Heart left ventricle (tissue), 16 donors: Measurements from ENCODE around the gene NCKAP5L. TPM values are rescaled to one million over a fixed set of nuclear protein-coding genes. Genes with fewer than 3 reads are reported as not detected.

Experiments used
- ATAC-seq, 4 donors: fragments of 200-7000 bp; cut with Tn5 transposase; one replicate each; pipeline ENCODE4 v1.9.1; 2020 to 2022; ENCODE audit warnings: moderate library complexity in 4 of 4, mild to moderate bottlenecking in 3 of 4, moderate number of reproducible peaks in 1 of 4
- DNase-seq, 5 donors: peaks; one replicate each; pipeline ENCODE4 v3.0.0-alpha.2; 2020
- H3K27ac ChIP-seq, 12 donors: fragments of 200-600 bp; sonication (generic) in 4 of 12; one replicate each; pipeline versions ENCODE4 v1.5.0 to v1.8.0; 2016 to 2022; ENCODE audit warnings: mild to moderate bottlenecking in 2 of 12
- H3K27me3 ChIP-seq, 9 donors: fragments of 200-600 bp; sonication (generic) in 2 of 9; one replicate each; pipeline versions ENCODE4 v1.5.1 to v1.8.0; 2016 to 2022; ENCODE audit warnings: mild to moderate bottlenecking in 3 of 9
- H3K36me3 ChIP-seq, 9 donors: fragments of 200-600 bp; sonication (generic) in 2 of 9; one replicate each; pipeline versions ENCODE4 v1.5.0 to v1.8.0; 2018 to 2022; ENCODE audit warnings: mild to moderate bottlenecking in 2 of 9
- H3K4me1 ChIP-seq, 12 donors: fragments of 200-600 bp; sonication (generic) in 4 of 12; one replicate each; pipeline versions ENCODE4 v1.5.0 to v1.8.0; 2016 to 2022; ENCODE audit warnings: mild to moderate bottlenecking in 3 of 12
- H3K4me3 ChIP-seq, 12 donors: fragments of 200-600 bp; sonication (generic) in 4 of 12; one replicate each; pipeline versions ENCODE4 v1.5.0 to v1.8.0; 2017 to 2022; ENCODE audit warnings: mild to moderate bottlenecking in 9 of 12, moderate library complexity in 4 of 12
- H3K9me3 ChIP-seq, 12 donors: fragments of 200-600 bp; sonication (generic) in 4 of 12; one replicate each; pipeline versions ENCODE4 v1.5.0 to v1.8.0; 2016 to 2022; ENCODE audit warnings: mild to moderate bottlenecking in 1 of 12
- CTCF ChIP-seq, 12 donors: fragments of 200-600 bp; sonication (generic) in 4 of 12; IDR thresholded peaks; one replicate each; pipeline versions ENCODE4 v1.5.0 to v1.8.0; 2018 to 2022; ENCODE audit warnings: antibody characterized with exemption in 12 of 12, mild to moderate bottlenecking in 5 of 12
- POLR2A ChIP-seq, 2 donors: fragments of 450-650 bp; IDR thresholded peaks; one replicate each; pipeline ENCODE4 v1.6.1; 2017; ENCODE audit warnings: antibody characterized with exemption in 2 of 2, mild to moderate bottlenecking in 2 of 2, moderate library complexity in 2 of 2
- WGBS, 4 donors: extraction: QIAGEN DNeasy Blood & Tissue Kit in 2 of 4; methylation state at CpG; one replicate each; pipeline versions ENCODE4 v1.1.5 to v1.1.7; 2013 to 2018; 5-methylcytosine and 5-hydroxymethylcytosine counted together
- intact Hi-C, 10 donors: fragments of 100-400 bp; cut with DNase I; formaldehyde crosslinking; loops; one replicate each; pipeline versions ENCODE4 v1.11.1 to v1.14.2; 2022
- polyA plus RNA-seq, 2 donors: library from polyadenylated mRNA; stranded (reverse); fragments of 200-250 nt; gene quantifications; one replicate each; pipeline ENCODE4 v1.2.3, GENCODE V29; 2013
- total RNA-seq, 9 donors: library from RNA; depleted of rRNA in 2 of 9; stranded (reverse); fragments of >200 nt in 2 of 9; fragmentation: NEBNext Ultra II Directional in 3 of 9; extraction: Animal tissue kit (Norgen Biotek cat#: 25700) in 3 of 9; gene quantifications; one replicate each; pipeline versions ENCODE4 v1.1.0 to v1.2.4, GENCODE V29; 2016 to 2023
- donor health status: ischemic (EF 13 %, LVEDD 7.1; RV severe dilation, severe dysfunction).
- donor health status: healthy with polysubstance abuse.
- donor health status: DM: no; HTN: yes; CAD: no.
- donor health status: DM: no; HTN: no; CAD: no.
- donor health status: ischemic (EF 25% LVEDD 6.9; RV normal size, moderate dysfunction).
- donor health status: ischemic (EF 25% LVEDD 5.7; RV mildly dilated, moderate dysfunction).
- donor health status: healthy.
- donor health status: DM: yes; HTN: yes; CAD: no.
- donor health status: ischemic (EF 35%, LVEDD 5.7; RV mildly dilated, moderate dysfunction).
- donor health status: nonischemic (EF 11% LVEDD 7.7; RV severe dilation, severe dysfunction).
- donor health status: DM: yes; HTN: yes; CAD: no.
- donor health status: PGD.
- donor health status: ischemic (EF 29% LVEDD 5.4; RV normal size, mild dysfunction).
- donor health status: nonischemic (EF 23%, LVEDD 6.1; RV moderate dilation, normal function).

Gene NCKAP5L
- total and polyA plus RNA-seq, 11 donors: 14.1 to 35.0 (median 25.0) TPM

DNA sequence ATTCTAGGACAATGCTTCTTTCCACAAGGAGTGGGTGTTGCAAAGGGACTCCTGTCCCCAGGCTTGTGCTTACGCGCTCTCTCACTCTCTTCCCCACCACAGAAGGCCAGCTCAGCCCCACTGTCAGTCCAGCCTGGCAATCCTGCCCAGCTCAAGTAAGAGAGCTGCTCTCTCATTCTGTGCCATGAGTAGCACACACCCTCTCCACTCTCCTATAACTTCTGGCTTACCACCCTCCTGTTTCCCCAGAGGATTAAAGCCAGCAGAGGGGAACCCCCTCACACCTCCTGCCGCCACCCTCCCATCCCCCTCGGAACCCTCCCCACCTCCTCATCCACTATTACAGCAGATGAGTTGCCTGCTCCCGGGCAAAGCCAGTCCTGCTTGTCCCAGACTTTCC lies 17.1 kb downstream of the NCKAP5L start:
- no peak for TF ChIP-seq POLR2A (IDR thresholded peaks at IDR 0.05)
- no peak for TF ChIP-seq CTCF (IDR thresholded peaks at IDR 0.05)
- Histone ChIP-seq H3K36me3 (peaks cover 0 to 11% (median 4%) of the 10 kb centered on the region in 9 donors), H3K9me3 (no peaks in the 10 kb centered on the region), H3K27ac (peak overlapping the region in 3 of 12 donors; percentile 19 to 80 (median 31)), H3K4me1 (peaks cover 0 to 68% (median 46%) of the 10 kb centered on the region in 12 donors), H3K4me3 (no peak overlapping the region), H3K27me3 (no peaks in the 10 kb centered on the region)
- DNase-seq (no peak), ATAC-seq (no peak)
- intact Hi-C loops: no loop called here
- WGBS, 4 donors: 71 to 77% (median 74%) methylated on average over 5 of the region's 5 CpGs

- Histone ChIP-seq H3K36me3 (peaks cover 0 to 21% (median 11%) of the 10 kb centered on the region in 9 donors), H3K27me3 (no peaks in the 10 kb centered on the region), H3K4me1 (peaks cover 0 to 61% (median 45%) of the 10 kb centered on the region in 12 donors), H3K9me3 (no peaks in the 10 kb centered on the region), H3K4me3 (peak overlapping the region in 2 of 12 donors; percentile 20 to 32), H3K27ac (peak overlapping the region; percentile 38 to 93 (median 80))
- intact Hi-C loops: no loop called here
- ATAC-seq: peak in 3 of 4 donors; percentile 9 to 18 (median 12)
- WGBS, 4 donors: 18 to 25% (median 21%) methylated on average over 4 to 9 of the region's 9 CpGs
- no peak for TF ChIP-seq POLR2A (IDR thresholded peaks at IDR 0.05)
- TF ChIP-seq CTCF (IDR thresholded peaks at IDR 0.05): no peak
- DNase-seq: no peak
Measured at GRCh38 chr12:49809906-49810389, 18.3 kb downstream of the NCKAP5L start.

- no peaks in the 10 kb centered on the region for H3K9me3 ChIP-seq
- TF ChIP-seq POLR2A (IDR thresholded peaks at IDR 0.05): no peak
- no peak for TF ChIP-seq CTCF (IDR thresholded peaks at IDR 0.05)
- 27 to 56% (median 31%) methylated on average over 4 of the region's 4 CpGs for WGBS, 4 donors
- peak overlapping the region in 5 of 12 donors; percentile 13 to 33 (median 20) for H3K4me3 ChIP-seq
- intact Hi-C loops: no loop called here
- H3K36me3 ChIP-seq: peaks cover under 1 to 26% (median 17%) of the 10 kb centered on the region in 9 donors
- no peaks in the 10 kb centered on the region for H3K27me3 ChIP-seq
- peak; percentile 32 to 66 (median 60) for ATAC-seq
- DNase-seq: peak in 2 of 5 donors; percentile 68 to 75
- peaks cover 0 to 61% (median 45%) of the 10 kb centered on the region in 12 donors for H3K4me1 ChIP-seq
- H3K27ac ChIP-seq: peak overlapping the region; percentile 38 to 93 (median 80)
Measured at GRCh38 chr12:49809381-49809905, 18.8 kb downstream of the NCKAP5L start.

DNA sequence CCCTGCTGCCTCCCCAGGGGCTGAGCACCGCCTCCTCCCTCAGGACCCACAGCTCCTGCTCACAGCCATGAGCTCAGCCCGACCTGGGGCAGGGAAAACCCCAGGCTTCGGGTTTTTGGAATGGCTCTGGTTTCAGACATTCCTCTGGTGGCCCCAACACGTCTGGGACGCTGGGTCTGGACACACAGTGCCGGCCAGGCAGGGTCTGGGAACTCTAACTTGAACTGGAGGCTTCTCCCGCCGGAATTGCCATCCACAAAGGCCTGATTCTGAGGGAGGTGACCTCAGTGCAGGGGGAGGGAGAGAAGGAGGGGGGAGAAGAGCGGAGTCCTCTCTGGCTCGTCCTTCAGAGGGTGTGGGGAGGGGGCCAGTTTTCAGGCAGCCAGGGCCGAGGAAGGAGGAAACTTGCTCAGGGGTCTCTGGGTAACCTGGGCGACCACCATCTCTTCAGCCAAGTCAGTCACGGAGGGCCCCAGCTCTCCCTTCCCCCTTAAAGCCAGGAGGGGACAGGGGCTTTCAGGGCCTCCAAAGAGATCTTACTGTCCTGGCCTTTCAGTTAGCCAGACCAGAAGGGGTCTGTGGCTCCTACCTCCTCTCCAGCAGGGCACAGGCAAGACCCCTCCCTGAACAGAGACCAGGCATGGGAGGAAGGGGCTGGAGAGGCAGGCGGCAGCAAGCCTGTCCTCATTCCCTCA lies 19.4 kb downstream of the NCKAP5L start:
- H3K27ac ChIP-seq: peak overlapping the region; percentile 38 to 93 (median 80)
- peak; percentile 51 to 88 (median 82) for DNase-seq
- intact Hi-C loops: no loop called here
- H3K36me3 ChIP-seq: peaks cover 2 to 30% (median 20%) of the 10 kb centered on the region in 9 donors
- TF ChIP-seq POLR2A (IDR thresholded peaks at IDR 0.05) (no peak), CTCF (IDR thresholded peaks at IDR 0.05) (no peak)
- peak overlapping the region in 5 of 12 donors; percentile 13 to 33 (median 20) for H3K4me3 ChIP-seq
- peaks cover 0 to 61% (median 45%) of the 10 kb centered on the region in 12 donors for H3K4me1 ChIP-seq
- peak; percentile 60 to 80 (median 74) for ATAC-seq
- WGBS, 4 donors: 36 to 54% (median 46%) methylated on average over 12 to 14 of the region's 14 CpGs
- H3K9me3 ChIP-seq: no peaks in the 10 kb centered on the region
- H3K27me3 ChIP-seq: no peaks in the 10 kb centered on the region
